ENCODE data around the gene MYO3B.

The MYO3B gene

DNA sequence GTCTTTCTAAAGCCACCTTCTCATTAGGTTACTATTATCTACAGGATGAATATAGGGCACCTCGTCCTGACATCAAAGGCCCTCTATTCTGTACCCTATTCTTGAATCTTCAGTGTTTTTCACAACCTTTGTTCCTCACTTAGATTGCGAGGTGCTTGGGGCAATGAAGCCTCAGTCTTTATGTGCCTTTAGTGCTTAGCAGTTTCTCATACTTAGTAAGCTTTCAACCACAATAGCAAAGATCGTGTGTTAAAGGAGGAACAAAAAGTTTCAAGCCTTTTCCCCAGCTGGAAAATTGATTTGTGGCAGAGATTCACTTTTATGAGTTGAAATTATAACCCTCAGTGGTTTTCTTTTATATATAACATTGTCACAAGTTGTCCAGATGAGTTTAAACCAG lies 226.9 kb downstream of the MYO3B start:
- no peak overlapping the region for H3K27ac ChIP-seq
- TF ChIP-seq CTCF (IDR thresholded peaks at IDR 0.05) = no peak
- no peak for TF ChIP-seq ZFX (IDR thresholded peaks at IDR 0.05; ENCODE audit: borderline replicate concordance)

GRCh38 chr2:170405326-170405725 lies 227.4 kb downstream of the MYO3B start:
- no peak overlapping the region for H3K27ac ChIP-seq
- no peak for TF ChIP-seq CTCF (IDR thresholded peaks at IDR 0.05)
- TF ChIP-seq ZFX (IDR thresholded peaks at IDR 0.05; ENCODE audit: borderline replicate concordance) = no peak

DNA sequence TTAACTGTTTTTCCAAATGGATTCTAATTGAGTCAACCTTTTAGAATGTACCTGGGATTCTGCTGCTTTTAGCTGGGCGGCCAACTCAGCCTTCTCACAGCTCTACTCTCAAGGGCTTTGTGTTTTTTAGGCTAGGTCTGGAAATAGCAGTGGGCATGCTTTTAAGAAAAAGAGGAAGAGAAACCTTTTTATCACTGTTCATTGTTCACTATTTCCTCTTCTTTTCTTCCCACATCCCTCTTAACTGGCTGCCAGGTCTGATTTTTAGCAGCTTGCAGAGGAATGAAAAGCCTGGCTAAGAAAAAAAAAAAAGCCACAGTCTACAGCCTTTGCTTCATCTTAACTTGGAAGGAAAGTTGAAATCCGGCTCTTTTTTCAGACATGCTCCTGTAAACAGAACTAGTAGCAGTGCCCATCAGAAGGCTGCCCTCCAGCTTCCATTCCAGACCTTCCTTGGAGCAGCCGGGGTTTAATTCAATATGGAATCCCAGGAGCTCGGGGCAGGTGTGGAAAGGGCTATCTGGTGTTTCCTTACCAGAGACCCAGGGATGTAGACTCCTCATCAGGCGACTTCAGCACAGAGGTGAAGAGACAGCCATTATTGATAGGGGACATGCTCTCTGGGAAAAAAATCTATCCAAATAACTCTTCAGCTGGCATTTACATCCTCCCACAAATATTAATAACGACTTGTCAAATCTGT lies 230.7 kb downstream of the MYO3B start:
- H3K27ac ChIP-seq = no peak overlapping the region
- TF ChIP-seq CTCF (IDR thresholded peaks at IDR 0.05) (no peak), ZFX (IDR thresholded peaks at IDR 0.05; ENCODE audit: borderline replicate concordance) (no peak)

DNA sequence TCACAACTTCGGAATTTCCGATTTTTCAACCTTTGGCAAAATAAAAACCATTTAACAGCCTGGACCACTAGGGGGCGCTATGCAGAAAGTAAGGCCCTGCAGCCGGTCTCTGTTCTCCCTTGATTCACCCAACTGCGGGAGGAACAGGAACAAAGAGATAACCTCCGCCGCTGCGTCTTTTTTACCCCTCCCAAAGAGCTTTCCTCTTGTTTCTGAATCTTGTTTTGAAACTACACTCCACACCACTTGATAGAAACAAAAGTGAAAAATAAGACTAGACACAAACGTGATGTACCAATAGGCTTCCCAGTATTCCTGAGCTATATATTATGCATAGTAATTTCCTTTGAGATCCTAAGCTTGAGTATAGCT lies 231.2 kb downstream of the MYO3B start:
- H3K27ac ChIP-seq = no peak overlapping the region
- TF ChIP-seq CTCF (IDR thresholded peaks at IDR 0.05) = peak; percentile 77
- TF ChIP-seq ZFX (IDR thresholded peaks at IDR 0.05; ENCODE audit: borderline replicate concordance) = no peak

GRCh38 chr2:170411660-170412059 lies 233.7 kb downstream of the MYO3B start:
- H3K27ac ChIP-seq = no peak overlapping the region
- TF ChIP-seq CTCF (IDR thresholded peaks at IDR 0.05) (no peak), ZFX (IDR thresholded peaks at IDR 0.05; ENCODE audit: borderline replicate concordance) (no peak)

DNA sequence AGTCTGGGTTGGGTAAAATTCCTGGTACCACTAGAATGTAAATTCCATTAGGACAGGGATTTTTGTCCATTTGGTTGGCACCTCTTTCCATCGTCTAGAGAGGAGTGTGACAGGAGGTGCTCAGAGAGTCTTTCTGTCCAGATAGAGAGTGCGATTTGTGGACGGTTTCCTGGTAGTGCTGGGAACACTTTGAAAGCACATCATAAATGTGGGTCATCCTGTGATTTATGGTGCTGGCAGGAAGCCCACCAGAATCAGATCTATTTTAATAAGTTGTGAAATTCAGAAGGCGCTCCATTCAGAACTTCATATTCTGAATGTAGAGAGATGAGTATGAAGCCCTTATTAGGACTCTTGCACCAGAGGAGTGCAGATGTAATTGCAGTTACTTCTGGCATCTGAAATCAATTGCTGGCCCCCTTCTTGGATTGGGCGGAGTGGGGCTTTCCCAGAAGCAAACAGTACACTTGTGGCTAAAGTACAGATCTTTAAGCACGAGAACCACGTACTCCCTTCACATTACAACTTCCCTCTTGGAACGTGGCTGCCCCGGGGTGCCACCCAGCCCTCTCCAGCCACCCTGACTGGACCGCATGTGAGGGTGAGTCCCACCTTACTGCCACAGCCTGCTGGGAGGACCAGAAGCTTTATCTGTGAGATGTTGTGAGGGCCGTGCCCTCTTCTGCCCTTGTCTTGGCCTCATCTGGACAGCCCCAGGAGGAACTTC lies 243.2 kb downstream of the MYO3B start:
- TF ChIP-seq CTCF (IDR thresholded peaks at IDR 0.05) (no peak), ZFX (IDR thresholded peaks at IDR 0.05; ENCODE audit: borderline replicate concordance) (no peak)
- H3K27ac ChIP-seq = no peak overlapping the region

DNA sequence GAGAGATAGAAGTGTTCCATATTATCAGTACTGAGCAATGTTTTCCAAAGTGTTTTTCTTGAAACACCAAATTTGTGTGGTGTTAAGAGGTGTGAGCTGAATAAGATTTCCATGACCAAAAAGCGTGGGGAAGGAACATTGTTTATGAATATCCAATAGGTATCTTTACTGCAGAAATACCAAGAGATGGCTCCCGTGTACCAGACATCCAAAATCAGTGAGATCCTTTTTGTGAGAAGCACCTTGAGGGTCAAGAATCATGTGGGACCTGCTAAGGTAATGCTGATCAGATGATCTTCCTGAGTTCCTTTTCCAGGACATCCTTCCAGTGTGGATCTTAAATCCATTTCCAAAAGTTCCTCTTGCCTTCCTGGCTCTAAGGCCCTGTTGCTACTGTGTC lies 246.0 kb downstream of the MYO3B start:
- no peak for TF ChIP-seq ZFX (IDR thresholded peaks at IDR 0.05; ENCODE audit: borderline replicate concordance)
- no peak for TF ChIP-seq CTCF (IDR thresholded peaks at IDR 0.05)

More for the DNA sequence above, 246.0 kb downstream of the MYO3B start:
- no peak overlapping the region for H3K27ac ChIP-seq
